SK-N-SH treated with all-trans-retinoic acid at 6 μM for 48 hours (cell line): Measurements from ENCODE around the gene OXSR1.

Experiments used
- ATAC-seq: fragments of 200-7000 bp; cut with Tn5 transposase; 3 replicates; pipeline ENCODE4 v1.9.1; 2020; ENCODE audit warnings: mild to moderate bottlenecking, moderate library complexity
- ARNTL ChIP-seq: fragments of 450-650 bp; formaldehyde crosslinking; IDR thresholded peaks from 2 replicates; pipeline ENCODE4 v1.5.0; 2020; ENCODE audit warnings: low read depth, mild to moderate bottlenecking, moderate library complexity, borderline replicate concordance
- BACH2 ChIP-seq: fragments of 250-450 bp; sonication (Bioruptor Pico); IDR thresholded peaks from 2 replicates; pipeline ENCODE4 v1.9.0; 2021; ENCODE audit warnings: mild to moderate bottlenecking, borderline replicate concordance
- CREB5 ChIP-seq: fragments of 250-450 bp; sonication (Bioruptor Pico); IDR thresholded peaks from 2 replicates; pipeline ENCODE4 v1.5.1; 2020; ENCODE audit warnings: low read depth, mild to moderate bottlenecking, moderate library complexity
- CSDC2 ChIP-seq: fragments of 250-450 bp; sonication (Bioruptor Pico); IDR thresholded peaks from 2 replicates; pipeline ENCODE4 v1.5.0; 2020; ENCODE audit warnings: mild to moderate bottlenecking, moderate library complexity
- CSRNP3 ChIP-seq: fragments of 250-450 bp; sonication (Bioruptor Pico); IDR thresholded peaks from 2 replicates; pipeline ENCODE4 v1.5.1; 2021; ENCODE audit warnings: mild to moderate bottlenecking, moderate library complexity
- ESRRG ChIP-seq: fragments of 250-450 bp; sonication (Bioruptor Pico); IDR thresholded peaks from 2 replicates; pipeline ENCODE4 v1.6.1; 2021; ENCODE audit warnings: mild to moderate bottlenecking
- GLIS3 ChIP-seq: fragments of 250-450 bp; sonication (Bioruptor Pico); IDR thresholded peaks from 2 replicates; pipeline ENCODE4 v1.5.0; 2020; ENCODE audit warnings: mild to moderate bottlenecking, moderate library complexity
- ISL1 ChIP-seq: fragments of 250-450 bp; sonication (Bioruptor Pico); IDR thresholded peaks from 2 replicates; pipeline ENCODE4 v2.1.2; 2022; ENCODE audit warnings: mild to moderate bottlenecking, moderate library complexity
- PATZ1 ChIP-seq: fragments of 250-450 bp; sonication (Bioruptor Pico); IDR thresholded peaks from 2 replicates; pipeline ENCODE4 v1.8.0; 2020; ENCODE audit warnings: mild to moderate bottlenecking, moderate library complexity, borderline replicate concordance
- POU6F1 ChIP-seq: fragments of 250-450 bp; sonication (Bioruptor Pico); IDR thresholded peaks from 2 replicates; pipeline ENCODE4 v1.8.0; 2021; ENCODE audit warnings: low read depth, mild to moderate bottlenecking, moderate library complexity, borderline replicate concordance
- PPARA ChIP-seq: fragments of 250-450 bp; sonication (Bioruptor Pico); IDR thresholded peaks from 2 replicates; pipeline ENCODE4 v1.5.0; 2020; ENCODE audit warnings: mild to moderate bottlenecking, borderline replicate concordance
- RARB ChIP-seq: fragments of 250-450 bp; sonication (Bioruptor Pico); IDR thresholded peaks from 2 replicates; pipeline ENCODE4 v1.8.0; 2021; ENCODE audit warnings: mild to moderate bottlenecking, moderate library complexity
- SNAI2 ChIP-seq: fragments of 250-450 bp; sonication (Bioruptor Pico); IDR thresholded peaks from 2 replicates; pipeline ENCODE4 v1.5.0; 2020; ENCODE audit warnings: mild to moderate bottlenecking, moderate library complexity
- TOX ChIP-seq: fragments of 250-450 bp; sonication (Bioruptor Pico); IDR thresholded peaks from 2 replicates; pipeline ENCODE4 v1.8.0; 2021; ENCODE audit warnings: mild to moderate bottlenecking, moderate library complexity, borderline replicate concordance
- TSHZ2 ChIP-seq: fragments of 250-450 bp; sonication (Bioruptor Pico); IDR thresholded peaks from 2 replicates; pipeline ENCODE4 v1.5.0; 2020; ENCODE audit warnings: mild to moderate bottlenecking, moderate library complexity
- ZC3H10 ChIP-seq: fragments of 250-450 bp; sonication (Bioruptor Pico); IDR thresholded peaks from 2 replicates; pipeline ENCODE4 v1.5.1; 2021; ENCODE audit warnings: mild to moderate bottlenecking, moderate library complexity
- ZFP3 ChIP-seq: fragments of 250-450 bp; sonication (Bioruptor Pico); IDR thresholded peaks from 2 replicates; pipeline ENCODE4 v1.5.0; 2020; ENCODE audit warnings: mild to moderate bottlenecking, moderate library complexity
- ZFP30 ChIP-seq: fragments of 450-650 bp; formaldehyde crosslinking; IDR thresholded peaks from 2 replicates; pipeline ENCODE4 v1.5.0; 2022; ENCODE audit warnings: mild to moderate bottlenecking, moderate library complexity
- ZNF565 ChIP-seq: fragments of 450-650 bp; formaldehyde crosslinking; conservative IDR thresholded peaks from 2 replicates; pipeline ENCODE4 v1.5.0; 2020; ENCODE audit warnings: low read depth, mild to moderate bottlenecking, moderate library complexity
- ZNF70 ChIP-seq: fragments of 450-650 bp; formaldehyde crosslinking; IDR thresholded peaks from 2 replicates; pipeline ENCODE4 v1.5.0; 2020; ENCODE audit warnings: mild to moderate bottlenecking, moderate library complexity
- ZNF8 ChIP-seq: fragments of 450-650 bp; formaldehyde crosslinking; IDR thresholded peaks from 2 replicates; pipeline ENCODE4 v1.5.0; 2020; ENCODE audit warnings: mild to moderate bottlenecking, moderate library complexity

OXSR1 gene

GRCh38 chr3:38222032-38222634 is 56.8 kb downstream of the OXSR1 start:
- no peak for ATAC-seq
- TF ChIP-seq SNAI2 (CRISPR knock-in tag) (no peak), TSHZ2 (no peak), CSRNP3 (no peak), CREB5 (CRISPR knock-in tag) (no peak)

- ATAC-seq, result no peak
- TF ChIP-seq ISL1 (CRISPR knock-in tag) (no peak), ZFP3 (CRISPR knock-in tag) (no peak), ESRRG (CRISPR knock-in tag) (no peak), ZFP30 (CRISPR knock-in tag) (no peak), ARNTL (no peak), ZNF565 (CRISPR knock-in tag) (no peak), ZC3H10 (CRISPR knock-in tag) (no peak), PPARA (CRISPR knock-in tag) (no peak), PATZ1 (no peak), CSRNP3 (no peak)
Measured at GRCh38 chr3:38224357-38224756, 59.0 kb downstream of the OXSR1 start.

GRCh38 chr3:38226273-38226672 is 60.9 kb downstream of the OXSR1 start:
- peak; percentile 28; the same call in 2 of the 3 replicates for ATAC-seq
- TF ChIP-seq ZNF8 (CRISPR knock-in tag) (no peak), ZFP3 (CRISPR knock-in tag) (no peak), CSRNP3 (no peak), TOX (no peak), GLIS3 (CRISPR knock-in tag) (no peak), CSDC2 (CRISPR knock-in tag) (no peak), ISL1 (CRISPR knock-in tag) (no peak), BACH2 (CRISPR knock-in tag) (no peak), ZFP30 (CRISPR knock-in tag) (no peak), TSHZ2 (no peak), ARNTL (no peak), POU6F1 (no peak), CREB5 (CRISPR knock-in tag) (no peak), RARB (no peak), ZNF70 (CRISPR knock-in tag) (no peak), PPARA (CRISPR knock-in tag) (no peak)
